Measurements from ENCODE around the gene ANKS3.
A peak's percentile ranks its signal among the peaks of the same experiment; 100 is the strongest.

ANKS3 gene

GRCh38 chr16:4668313-4668960 is 65.6 kb downstream of the ANKS3 start:
- no peak overlapping the region for H3K4me3 ChIP-seq (ENCODE audit: low read depth in 1 of 2, low read length in 2 of 2)
- H3K27ac ChIP-seq (ENCODE audit: low read depth, low read length): no peak overlapping the region
- H3K9me3 ChIP-seq (ENCODE audit: control insufficient read depth in 1 of 2, low read length in 2 of 2): no peaks in the 10 kb centered on the region
- no peak overlapping the region for H3K9ac ChIP-seq (ENCODE audit: low read depth in 1 of 2, low read length in 2 of 2)
- peaks cover 34 to 72% of the 10 kb centered on the region in 2 donors for H3K36me3 ChIP-seq (ENCODE audit: control insufficient read depth in 1 of 2, insufficient read depth in 2 of 2, low read length in 2 of 2)
- peaks cover 20 to 24% of the 10 kb centered on the region in 2 donors for H3K4me1 ChIP-seq (ENCODE audit: control insufficient read depth in 1 of 2, insufficient read depth in 2 of 2, low read length in 2 of 2)
- H3K27me3 ChIP-seq (ENCODE audit: control insufficient read depth in 1 of 2, insufficient read depth in 2 of 2, low read length in 2 of 2): no peaks in the 10 kb centered on the region

GRCh38 chr16:4667203-4667963 is 66.7 kb downstream of the ANKS3 start:
- peaks cover 31 to 71% of the 10 kb centered on the region in 2 donors for H3K36me3 ChIP-seq (ENCODE audit: control insufficient read depth in 1 of 2, insufficient read depth in 2 of 2, low read length in 2 of 2)
- H3K9ac ChIP-seq (ENCODE audit: low read depth in 1 of 2, low read length in 2 of 2): no peak overlapping the region
- H3K27ac ChIP-seq (ENCODE audit: low read depth, low read length): no peak overlapping the region
- no peak overlapping the region for H3K4me3 ChIP-seq (ENCODE audit: low read depth in 1 of 2, low read length in 2 of 2)
- H3K9me3 ChIP-seq (ENCODE audit: control insufficient read depth in 1 of 2, low read length in 2 of 2): no peaks in the 10 kb centered on the region
- H3K4me1 ChIP-seq (ENCODE audit: control insufficient read depth in 1 of 2, insufficient read depth in 2 of 2, low read length in 2 of 2): peaks cover 21 to 26% of the 10 kb centered on the region in 2 donors
- H3K27me3 ChIP-seq (ENCODE audit: control insufficient read depth in 1 of 2, insufficient read depth in 2 of 2, low read length in 2 of 2): no peaks in the 10 kb centered on the region

- Histone ChIP-seq H3K4me1 (ENCODE audit: control insufficient read depth in 1 of 2, insufficient read depth in 2 of 2, low read length in 2 of 2) (peaks cover 21 to 27% of the 10 kb centered on the region in 2 donors), H3K9ac (ENCODE audit: low read depth in 1 of 2, low read length in 2 of 2) (no peak overlapping the region), H3K9me3 (ENCODE audit: control insufficient read depth in 1 of 2, low read length in 2 of 2) (no peaks in the 10 kb centered on the region), H3K36me3 (ENCODE audit: control insufficient read depth in 1 of 2, insufficient read depth in 2 of 2, low read length in 2 of 2) (peaks cover 30 to 70% of the 10 kb centered on the region in 2 donors), H3K27ac (ENCODE audit: low read depth, low read length) (no peak overlapping the region), H3K4me3 (ENCODE audit: low read depth in 1 of 2, low read length in 2 of 2) (no peak overlapping the region), H3K27me3 (ENCODE audit: control insufficient read depth in 1 of 2, insufficient read depth in 2 of 2, low read length in 2 of 2) (no peaks in the 10 kb centered on the region)
Measured at GRCh38 chr16:4666537-4667202, 67.4 kb downstream of the ANKS3 start.

- peak overlapping the region; percentile 70 for H3K27ac ChIP-seq (ENCODE audit: low read depth, low read length)
- no peaks in the 10 kb centered on the region for H3K9me3 ChIP-seq (ENCODE audit: control insufficient read depth in 1 of 2, low read length in 2 of 2)
- peak overlapping the region; percentile 8 to 39 for H3K9ac ChIP-seq (ENCODE audit: low read depth in 1 of 2, low read length in 2 of 2)
- H3K27me3 ChIP-seq (ENCODE audit: control insufficient read depth in 1 of 2, insufficient read depth in 2 of 2, low read length in 2 of 2): no peaks in the 10 kb centered on the region
- peaks cover 21 to 33% of the 10 kb centered on the region in 2 donors for H3K4me1 ChIP-seq (ENCODE audit: control insufficient read depth in 1 of 2, insufficient read depth in 2 of 2, low read length in 2 of 2)
- H3K36me3 ChIP-seq (ENCODE audit: control insufficient read depth in 1 of 2, insufficient read depth in 2 of 2, low read length in 2 of 2): peaks cover 22 to 68% of the 10 kb centered on the region in 2 donors
- peak overlapping the region; percentile 2 to 28 for H3K4me3 ChIP-seq (ENCODE audit: low read depth in 1 of 2, low read length in 2 of 2)
Measured at GRCh38 chr16:4664538-4665418, 69.3 kb downstream of the ANKS3 start.

- Histone ChIP-seq H3K4me1 (ENCODE audit: control insufficient read depth in 1 of 2, insufficient read depth in 2 of 2, low read length in 2 of 2) (peaks cover 21 to 33% of the 10 kb centered on the region in 2 donors), H3K9me3 (ENCODE audit: control insufficient read depth in 1 of 2, low read length in 2 of 2) (no peaks in the 10 kb centered on the region), H3K4me3 (ENCODE audit: low read depth in 1 of 2, low read length in 2 of 2) (peak overlapping the region in 1 of 2 donors; percentile 40), H3K27ac (ENCODE audit: low read depth, low read length) (peak overlapping the region; percentile 23), H3K9ac (ENCODE audit: low read depth in 1 of 2, low read length in 2 of 2) (peak overlapping the region in 1 of 2 donors; percentile 47), H3K36me3 (ENCODE audit: control insufficient read depth in 1 of 2, insufficient read depth in 2 of 2, low read length in 2 of 2) (peaks cover 20 to 67% of the 10 kb centered on the region in 2 donors), H3K27me3 (ENCODE audit: control insufficient read depth in 1 of 2, insufficient read depth in 2 of 2, low read length in 2 of 2) (no peaks in the 10 kb centered on the region)
Measured at GRCh38 chr16:4663777-4664465, 70.2 kb downstream of the ANKS3 start.

- Histone ChIP-seq H3K4me1 (ENCODE audit: control insufficient read depth in 1 of 2, insufficient read depth in 2 of 2, low read length in 2 of 2) (peaks cover 21 to 33% of the 10 kb centered on the region in 2 donors), H3K9ac (ENCODE audit: low read depth in 1 of 2, low read length in 2 of 2) (peak overlapping the region in 1 of 2 donors; percentile 47), H3K27ac (ENCODE audit: low read depth, low read length) (peak overlapping the region; percentile 23), H3K4me3 (ENCODE audit: low read depth in 1 of 2, low read length in 2 of 2) (no peak overlapping the region), H3K9me3 (ENCODE audit: control insufficient read depth in 1 of 2, low read length in 2 of 2) (no peaks in the 10 kb centered on the region), H3K36me3 (ENCODE audit: control insufficient read depth in 1 of 2, insufficient read depth in 2 of 2, low read length in 2 of 2) (peaks cover 16 to 67% of the 10 kb centered on the region in 2 donors), H3K27me3 (ENCODE audit: control insufficient read depth in 1 of 2, insufficient read depth in 2 of 2, low read length in 2 of 2) (no peaks in the 10 kb centered on the region)
Measured at GRCh38 chr16:4663465-4663776, 70.7 kb downstream of the ANKS3 start.

GRCh38 chr16:4661661-4662060 is 72.4 kb downstream of the ANKS3 start:
- Histone ChIP-seq H3K4me1 (ENCODE audit: control insufficient read depth in 1 of 2, insufficient read depth in 2 of 2, low read length in 2 of 2) (peaks cover 21 to 33% of the 10 kb centered on the region in 2 donors), H3K27ac (ENCODE audit: low read depth, low read length) (no peak overlapping the region), H3K9ac (ENCODE audit: low read depth in 1 of 2, low read length in 2 of 2) (no peak overlapping the region), H3K9me3 (ENCODE audit: control insufficient read depth in 1 of 2, low read length in 2 of 2) (no peaks in the 10 kb centered on the region), H3K36me3 (ENCODE audit: control insufficient read depth in 1 of 2, insufficient read depth in 2 of 2, low read length in 2 of 2) (peaks cover 6 to 64% of the 10 kb centered on the region in 2 donors), H3K27me3 (ENCODE audit: control insufficient read depth in 1 of 2, insufficient read depth in 2 of 2, low read length in 2 of 2) (no peaks in the 10 kb centered on the region), H3K4me3 (ENCODE audit: low read depth in 1 of 2, low read length in 2 of 2) (no peak overlapping the region)

- Histone ChIP-seq H3K36me3 (ENCODE audit: control insufficient read depth in 1 of 2, insufficient read depth in 2 of 2, low read length in 2 of 2) (peaks cover 9 to 65% of the 10 kb centered on the region in 2 donors), H3K9ac (ENCODE audit: low read depth in 1 of 2, low read length in 2 of 2) (no peak overlapping the region), H3K27me3 (ENCODE audit: control insufficient read depth in 1 of 2, insufficient read depth in 2 of 2, low read length in 2 of 2) (no peaks in the 10 kb centered on the region), H3K4me1 (ENCODE audit: control insufficient read depth in 1 of 2, insufficient read depth in 2 of 2, low read length in 2 of 2) (peaks cover 28 to 39% of the 10 kb centered on the region in 2 donors), H3K9me3 (ENCODE audit: control insufficient read depth in 1 of 2, low read length in 2 of 2) (no peaks in the 10 kb centered on the region), H3K27ac (ENCODE audit: low read depth, low read length) (no peak overlapping the region), H3K4me3 (ENCODE audit: low read depth in 1 of 2, low read length in 2 of 2) (no peak overlapping the region)
Measured at GRCh38 chr16:4660454-4661007, 73.5 kb downstream of the ANKS3 start.

Measured in duodenal mucosa (tissue), 2 donors.